Ascending aorta (tissue), 2 donors: ENCODE measurements around the gene HDC. TPM values are rescaled to one million over a fixed set of nuclear protein-coding genes. Genes with fewer than 3 reads are reported as not detected.

Experiments
- DNase-seq, 2 donors: peaks; one replicate each; pipeline ENCODE4 v3.0.0-alpha.2; 2019; ENCODE audit warnings: low spot score in 2 of 2
- H3K27ac ChIP-seq, 2 donors: fragments of 200-600 bp; sonication (generic); one replicate each; pipeline ENCODE4 v1.5.1; 2016 to 2017; ENCODE audit warnings: mild to moderate bottlenecking in 1 of 2
- H3K27me3 ChIP-seq: fragments of 200-600 bp; sonication (generic); one replicate; pipeline ENCODE4 v1.5.1; 2017
- H3K36me3 ChIP-seq, 2 donors: fragments of 200-600 bp; sonication (generic); one replicate each; pipeline ENCODE4 v1.5.1; 2016
- H3K4me1 ChIP-seq, 2 donors: fragments of 200-600 bp; sonication (generic); one replicate each; pipeline ENCODE4 v1.5.1; 2016 to 2017; ENCODE audit warnings: mild to moderate bottlenecking in 1 of 2
- H3K4me3 ChIP-seq, 2 donors: fragments of 200-600 bp; sonication (generic); one replicate each; pipeline ENCODE4 v1.5.1; 2016 to 2017; ENCODE audit warnings: mild to moderate bottlenecking in 1 of 2
- H3K9me3 ChIP-seq, 2 donors: fragments of 200-600 bp; sonication (generic); one replicate each; pipeline ENCODE4 v1.5.1; 2016
- intact Hi-C: fragments of 100-400 bp; cut with DNase I; formaldehyde crosslinking; loops from one replicate; pipeline ENCODE4 v1.15.1; 2023
- total RNA-seq: library from RNA; depleted of rRNA; stranded (reverse); fragments of >200 nt; gene quantifications from one replicate; pipeline ENCODE4 v1.1.0, GENCODE V29; 2016
- TF ChIP-seq, protein P1 (sequence below), 3 experiments: fragments of 200-600 bp in 2 of 3; fragments of 450-650 bp in 1 of 3; sonication (generic) in 2 of 3; IDR thresholded peaks; one replicate each; pipeline ENCODE4 v1.5.1; 2016 to 2019; ENCODE audit warnings: antibody characterized with exemption in 3 of 3, mild to moderate bottlenecking in 1 of 3, moderate library complexity in 1 of 3

The HDC gene
- total RNA-seq, 1 donor from 2014 or later, result not detected

DNA sequence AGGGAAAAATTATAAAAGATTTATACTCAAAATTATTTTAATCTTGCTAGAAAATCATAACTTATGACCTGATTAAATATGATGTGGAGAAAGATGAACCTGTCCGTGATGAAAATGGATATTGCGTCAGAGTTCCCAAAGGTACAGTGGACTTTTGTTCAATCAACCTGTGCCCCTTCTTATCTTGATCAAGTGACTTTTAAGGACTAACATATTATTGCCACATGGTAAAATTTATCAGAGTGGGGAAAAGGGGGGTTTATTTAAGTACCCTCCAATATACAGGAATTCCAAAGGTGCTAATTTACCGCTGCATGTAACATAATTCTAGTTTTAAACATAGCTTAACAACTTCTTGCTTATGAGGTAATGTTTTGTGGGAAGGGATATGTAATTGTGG, 39.6 kb downstream of the HDC start:
- intact Hi-C loops, result no loop called here
- no peak overlapping the region for H3K27ac ChIP-seq
- H3K36me3 ChIP-seq, result no peaks in the 10 kb centered on the region
- TF ChIP-seq, protein P1, sequence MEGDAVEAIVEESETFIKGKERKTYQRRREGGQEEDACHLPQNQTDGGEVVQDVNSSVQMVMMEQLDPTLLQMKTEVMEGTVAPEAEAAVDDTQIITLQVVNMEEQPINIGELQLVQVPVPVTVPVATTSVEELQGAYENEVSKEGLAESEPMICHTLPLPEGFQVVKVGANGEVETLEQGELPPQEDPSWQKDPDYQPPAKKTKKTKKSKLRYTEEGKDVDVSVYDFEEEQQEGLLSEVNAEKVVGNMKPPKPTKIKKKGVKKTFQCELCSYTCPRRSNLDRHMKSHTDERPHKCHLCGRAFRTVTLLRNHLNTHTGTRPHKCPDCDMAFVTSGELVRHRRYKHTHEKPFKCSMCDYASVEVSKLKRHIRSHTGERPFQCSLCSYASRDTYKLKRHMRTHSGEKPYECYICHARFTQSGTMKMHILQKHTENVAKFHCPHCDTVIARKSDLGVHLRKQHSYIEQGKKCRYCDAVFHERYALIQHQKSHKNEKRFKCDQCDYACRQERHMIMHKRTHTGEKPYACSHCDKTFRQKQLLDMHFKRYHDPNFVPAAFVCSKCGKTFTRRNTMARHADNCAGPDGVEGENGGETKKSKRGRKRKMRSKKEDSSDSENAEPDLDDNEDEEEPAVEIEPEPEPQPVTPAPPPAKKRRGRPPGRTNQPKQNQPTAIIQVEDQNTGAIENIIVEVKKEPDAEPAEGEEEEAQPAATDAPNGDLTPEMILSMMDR (IDR thresholded peaks at IDR 0.05), result no peak
- H3K4me1 ChIP-seq, result no peaks in the 10 kb centered on the region
- H3K9me3 ChIP-seq, result no peaks in the 10 kb centered on the region
- H3K4me3 ChIP-seq, result no peak overlapping the region
- no peak for DNase-seq
- no peaks in the 10 kb centered on the region for H3K27me3 ChIP-seq

DNA sequence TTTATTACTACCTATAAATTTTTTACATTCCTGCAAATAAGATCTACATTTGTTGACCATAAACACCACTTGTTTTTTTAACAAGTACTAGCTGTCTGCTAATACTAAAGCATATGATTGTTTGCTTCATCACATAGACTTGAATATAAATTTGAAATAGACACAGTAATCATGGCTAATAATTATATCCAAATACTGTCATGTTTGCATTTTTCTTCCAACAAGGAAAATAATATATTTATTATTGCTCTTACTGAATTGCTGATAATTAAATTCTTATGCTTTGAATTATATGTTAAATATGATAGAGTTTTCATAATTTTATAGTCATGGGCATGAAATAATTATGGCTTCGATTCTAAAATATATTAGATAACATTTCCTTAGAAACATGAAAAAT, 40.5 kb downstream of the HDC start:
- no peak for DNase-seq
- H3K4me3 ChIP-seq, result no peak overlapping the region
- no peaks in the 10 kb centered on the region for H3K27me3 ChIP-seq
- H3K27ac ChIP-seq, result no peak overlapping the region
- H3K9me3 ChIP-seq, result no peaks in the 10 kb centered on the region
- H3K36me3 ChIP-seq, result no peaks in the 10 kb centered on the region
- TF ChIP-seq, protein P1 (IDR thresholded peaks at IDR 0.05), result no peak
- intact Hi-C loops, result no loop called here
- H3K4me1 ChIP-seq, result no peaks in the 10 kb centered on the region

DNA sequence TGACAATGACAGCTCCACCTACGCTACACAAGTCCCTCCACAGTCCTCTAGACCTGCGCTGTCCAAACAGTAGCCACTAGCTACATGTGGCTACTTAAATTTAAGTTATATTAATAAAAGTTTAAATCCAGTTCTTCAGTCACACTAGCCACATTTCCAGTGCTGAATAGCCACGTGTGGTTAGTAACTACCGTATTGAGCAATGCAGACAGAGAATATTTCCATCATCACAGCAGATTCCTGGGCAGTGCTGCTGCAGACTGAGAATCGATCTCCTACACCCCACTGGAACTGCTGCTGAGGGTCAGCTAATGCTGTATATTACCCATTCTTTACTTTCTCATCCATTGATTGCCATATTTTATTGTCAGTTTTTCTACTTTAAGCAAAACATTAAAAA, 40.9 kb downstream of the HDC start:
- Histone ChIP-seq H3K9me3 (no peaks in the 10 kb centered on the region), H3K4me1 (no peaks in the 10 kb centered on the region), H3K4me3 (no peak overlapping the region), H3K27ac (no peak overlapping the region), H3K27me3 (no peaks in the 10 kb centered on the region), H3K36me3 (no peaks in the 10 kb centered on the region)
- intact Hi-C loops, result no loop called here
- no peak for DNase-seq
- TF ChIP-seq, protein P1 (IDR thresholded peaks at IDR 0.05), result no peak

DNA sequence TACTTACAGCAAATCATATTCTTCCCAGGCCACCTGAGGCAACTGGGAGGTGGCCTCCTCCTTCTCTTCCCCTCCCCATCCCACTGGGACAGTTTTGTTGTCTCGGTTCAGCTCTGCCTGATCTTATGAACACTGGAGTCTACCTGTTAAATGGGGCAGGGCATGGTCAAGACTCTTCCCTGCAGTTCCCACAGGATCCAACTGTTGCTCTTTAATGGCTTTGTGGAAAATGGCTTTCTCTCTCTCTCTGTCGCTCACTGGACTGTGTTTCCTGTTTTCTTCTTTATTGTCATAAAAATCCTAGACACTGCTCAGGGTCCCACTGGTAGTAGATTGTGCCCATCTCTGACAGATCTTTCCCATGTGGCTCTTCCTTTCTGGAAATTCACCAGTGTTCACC, 43.3 kb downstream of the HDC start:
- no peaks in the 10 kb centered on the region for H3K27me3 ChIP-seq
- H3K4me3 ChIP-seq, result no peak overlapping the region
- no peaks in the 10 kb centered on the region for H3K4me1 ChIP-seq
- TF ChIP-seq, protein P1 (IDR thresholded peaks at IDR 0.05), result no peak
- H3K36me3 ChIP-seq, result no peaks in the 10 kb centered on the region
- intact Hi-C loops, result no loop called here
- no peak overlapping the region for H3K27ac ChIP-seq
- no peaks in the 10 kb centered on the region for H3K9me3 ChIP-seq
- no peak for DNase-seq

DNA sequence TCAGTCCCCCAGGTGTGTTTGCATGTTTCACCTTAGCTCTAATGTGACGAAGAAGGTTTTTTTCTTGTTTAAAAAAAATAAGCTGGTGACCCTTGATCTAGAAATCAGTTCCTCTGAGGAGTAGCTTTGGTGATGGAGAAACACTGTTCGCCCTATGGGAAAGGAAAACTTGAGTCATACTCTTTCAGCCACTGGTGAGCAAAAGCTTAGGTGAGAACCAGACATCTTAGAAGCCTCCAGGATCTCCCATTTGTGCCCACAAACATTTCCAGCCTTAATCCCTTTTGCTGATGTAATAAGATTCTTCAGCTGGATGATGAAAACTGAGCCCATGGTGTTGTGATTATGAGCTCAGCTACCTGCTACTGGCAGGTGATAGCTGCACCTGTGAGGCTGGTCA, 45.7 kb downstream of the HDC start:
- Histone ChIP-seq H3K36me3 (no peaks in the 10 kb centered on the region), H3K4me1 (no peaks in the 10 kb centered on the region), H3K27ac (no peak overlapping the region), H3K9me3 (no peaks in the 10 kb centered on the region), H3K27me3 (no peaks in the 10 kb centered on the region), H3K4me3 (no peak overlapping the region)
- TF ChIP-seq, protein P1 (IDR thresholded peaks at IDR 0.05), result no peak
- DNase-seq, result no peak
- intact Hi-C loops, result no loop called here

DNA sequence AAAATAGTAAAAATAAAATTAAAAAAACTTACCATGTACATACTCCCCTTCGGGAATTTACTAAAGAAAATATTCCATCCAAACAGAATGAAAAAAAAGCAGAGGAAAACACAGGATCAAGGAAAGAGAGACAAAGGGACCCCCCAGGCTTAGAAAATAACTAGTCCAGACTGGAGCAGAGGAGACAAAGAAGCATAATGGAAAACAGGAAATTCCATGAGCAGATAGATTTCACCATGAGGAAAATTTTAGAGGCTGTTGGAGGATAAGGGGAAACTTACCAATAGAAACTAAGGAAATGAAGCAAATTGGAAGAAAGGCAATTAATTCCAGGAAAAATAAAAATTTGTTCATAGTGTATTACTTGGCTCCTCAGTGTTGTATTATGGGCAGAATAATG, 46.8 kb downstream of the HDC start:
- H3K27ac ChIP-seq, result no peak overlapping the region
- no peaks in the 10 kb centered on the region for H3K27me3 ChIP-seq
- no peak for DNase-seq
- H3K4me3 ChIP-seq, result no peak overlapping the region
- no peaks in the 10 kb centered on the region for H3K36me3 ChIP-seq
- H3K9me3 ChIP-seq, result no peaks in the 10 kb centered on the region
- intact Hi-C loops, result no loop called here
- TF ChIP-seq, protein P1 (IDR thresholded peaks at IDR 0.05), result no peak
- no peaks in the 10 kb centered on the region for H3K4me1 ChIP-seq
